GM23338 (cell line): ENCODE measurements around the gene TUBGCP2. TPM values are rescaled to one million over a fixed set of nuclear protein-coding genes. Genes with fewer than 3 reads are reported as not detected.

Experiments
- ATAC-seq: fragments of 200-7000 bp; cut with Tn5 transposase; 3 replicates; pipeline ENCODE4 v1.9.1; 2020
- DNase-seq: peaks from one replicate; pipeline ENCODE4 v3.0.0-alpha.2; 2015; ENCODE audit warnings: low spot score
- H2AFZ ChIP-seq: fragments of 200-600 bp; sonication (generic); 2 replicates; pipeline ENCODE4 v1.8.0; 2016; ENCODE audit warnings: antibody characterized with exemption, mild to moderate bottlenecking, moderate library complexity
- H3F3A ChIP-seq: fragments of 200-600 bp; sonication (generic); replicated peaks from 2 replicates; pipeline ENCODE4 v1.8.0; 2017; ENCODE audit warnings: antibody characterized with exemption, mixed run types, low read depth
- H3K27ac ChIP-seq: fragments of 200-600 bp; sonication (generic); 2 replicates; pipeline ENCODE4 v1.6.1; 2016; ENCODE audit warnings: low read depth
- H3K27me3 ChIP-seq: fragments of 200-600 bp; sonication (generic); 2 replicates; pipeline ENCODE4 v1.8.0; 2016; ENCODE audit warnings: mild to moderate bottlenecking, mixed run types, moderate library complexity; ENCODE audit not compliant: insufficient read depth
- H3K36me3 ChIP-seq: fragments of 200-600 bp; sonication (generic); 2 replicates; pipeline ENCODE4 v1.8.0; 2016; ENCODE audit warnings: mild to moderate bottlenecking; ENCODE audit not compliant: insufficient read depth
- H3K4me1 ChIP-seq: fragments of 200-600 bp; sonication (generic); 2 replicates; pipeline ENCODE4 v1.8.0; 2016; ENCODE audit warnings: mild to moderate bottlenecking, moderate library complexity; ENCODE audit not compliant: insufficient read depth
- H3K4me2 ChIP-seq: fragments of 200-600 bp; sonication (generic); 2 replicates; pipeline ENCODE4 v1.7.1; 2017; ENCODE audit warnings: mixed run types
- H3K4me3 ChIP-seq: fragments of 200-600 bp; sonication (generic); 2 replicates; pipeline ENCODE4 v1.6.1; 2016; ENCODE audit warnings: mixed run types
- H3K79me2 ChIP-seq: fragments of 200-600 bp; sonication (generic); replicated peaks from 2 replicates; pipeline ENCODE4 v1.8.0; 2017; ENCODE audit warnings: mild to moderate bottlenecking; ENCODE audit not compliant: insufficient read depth
- H3K9me2 ChIP-seq: fragments of 200-600 bp; sonication (generic); 2 replicates; pipeline ENCODE4 v1.8.0; 2017; ENCODE audit not compliant: insufficient read depth
- H4K20me1 ChIP-seq: fragments of 200-600 bp; sonication (generic); replicated peaks from 2 replicates; pipeline ENCODE4 v1.8.0; 2017; ENCODE audit warnings: mild to moderate bottlenecking; ENCODE audit not compliant: insufficient read depth
- H3K27ac Mint-ChIP-seq: 2 replicates; pipeline ENCODE4 v1.8.0; 2020; ENCODE audit warnings: inconsistent platforms, mild to moderate bottlenecking, moderate library complexity, mixed read lengths
- H3K27me3 Mint-ChIP-seq: 3 replicates; pipeline ENCODE4 v1.8.0; 2022; ENCODE audit warnings: low read depth, mild to moderate bottlenecking, moderate library complexity, mixed read lengths, inconsistent platforms; ENCODE audit not compliant: insufficient read depth, poor library complexity
- H3K36me3 Mint-ChIP-seq: 3 replicates; pipeline ENCODE4 v1.8.0; 2021; ENCODE audit warnings: low read depth, mild to moderate bottlenecking, inconsistent platforms, moderate library complexity, mixed read lengths
- H3K4me1 Mint-ChIP-seq: 3 replicates; pipeline ENCODE4 v1.8.0; 2020; ENCODE audit warnings: mild to moderate bottlenecking, inconsistent platforms, mixed read lengths
- H3K4me3 Mint-ChIP-seq: 3 replicates; pipeline ENCODE4 v1.8.0; 2021; ENCODE audit warnings: moderate library complexity, mild to moderate bottlenecking, inconsistent platforms, mixed read lengths
- H3K9me3 Mint-ChIP-seq: 3 replicates; pipeline ENCODE4 v1.8.0; 2020; ENCODE audit warnings: moderate library complexity, mild to moderate bottlenecking, inconsistent platforms, mixed read lengths
- ETS1 ChIP-seq: IDR thresholded peaks from 2 replicates; pipeline ENCODE4 v1.6.1; 2016; ENCODE audit warnings: antibody characterized with exemption
- EZH2 ChIP-seq: fragments of 200-600 bp; sonication (generic); IDR thresholded peaks from one replicate; pipeline ENCODE4 v1.8.0; 2017; ENCODE audit warnings: antibody characterized with exemption, mild to moderate bottlenecking, low read depth; ENCODE audit not compliant: unreplicated experiment
- EZH2phosphoT487 ChIP-seq: fragments of 200-600 bp; sonication (generic); IDR thresholded peaks from one replicate; pipeline ENCODE4 v1.8.1; 2018; ENCODE audit warnings: antibody characterized with exemption; ENCODE audit not compliant: unreplicated experiment
- JUNB ChIP-seq: IDR thresholded peaks from one replicate; pipeline ENCODE4 v1.6.1; 2016; ENCODE audit warnings: antibody characterized with exemption; ENCODE audit not compliant: unreplicated experiment
- NANOG ChIP-seq: IDR thresholded peaks from 2 replicates; pipeline ENCODE4 v1.6.1; 2016; ENCODE audit warnings: antibody characterized with exemption, borderline replicate concordance
- POLR2AphosphoS5 ChIP-seq: IDR thresholded peaks from 2 replicates; pipeline ENCODE4 v1.6.1; 2016; ENCODE audit warnings: antibody characterized with exemption, low read depth
- REST ChIP-seq: IDR thresholded peaks from one replicate; pipeline ENCODE4 v1.6.1; 2018; ENCODE audit warnings: antibody characterized with exemption; ENCODE audit not compliant: unreplicated experiment
- STAT1 ChIP-seq: IDR thresholded peaks from one replicate; pipeline ENCODE4 v1.6.1; 2016; ENCODE audit warnings: antibody characterized with exemption; ENCODE audit not compliant: unreplicated experiment
- ZNF114 ChIP-seq: fragments of 250-450 bp; sonication (Bioruptor Pico); IDR thresholded peaks from 2 replicates; pipeline ENCODE4 v1.5.0; 2020; ENCODE audit warnings: mild to moderate bottlenecking, moderate library complexity
- ZNF331 ChIP-seq: fragments of 250-450 bp; sonication (Bioruptor Pico); IDR thresholded peaks from 2 replicates; pipeline ENCODE4 v1.5.0; 2020; ENCODE audit warnings: low read depth, mild to moderate bottlenecking, moderate library complexity
- polyA plus RNA-seq: library from polyadenylated mRNA; unstranded; fragments of >200 nt; fragmentation: Nextera tagmentation; extraction: Ambion mirVana; gene quantifications from 2 replicates; pipeline ENCODE4 v1.2.1, GENCODE V29; 2016
- total RNA-seq: library from RNA; depleted of rRNA; stranded (reverse); fragments of >200 nt; shearing (Covaris generic); gene quantifications from 2 replicates; pipeline ENCODE4 v1.2.3, GENCODE V29; 2014
- TF ChIP-seq, protein P1 (sequence below), 2 experiments: fragments of 200-600 bp in 1 of 2; sonication (generic) in 1 of 2; conservative IDR thresholded peaks; 2 replicates each; pipeline versions ENCODE4 v1.5.1 to v1.6.1; 2016 to 2017; ENCODE audit warnings: antibody characterized with exemption in 2 of 2, low read depth in 2 of 2, mild to moderate bottlenecking in 2 of 2, moderate library complexity in 1 of 2

Gene TUBGCP2
- total and polyA plus RNA-seq, 2 experiments from 2014 or later, result 59.6 to 67.7 TPM

GRCh38 chr10:133314911-133315310 is 6.2 kb upstream of the TUBGCP2 start (continued):
- TF ChIP-seq REST, result no peak
- TF ChIP-seq JUNB, result no peak
- no peak for TF ChIP-seq EZH2phosphoT487

GRCh38 chr10:133313192-133313591 is 4.5 kb upstream of the TUBGCP2 start:
- Histone ChIP-seq H3F3A (peaks cover 9% of the 10 kb centered on the region), H3K4me2 (no peak overlapping the region), H3K36me3 (peaks cover 5% of the 10 kb centered on the region; the same call in 1 of the 2 replicates), H4K20me1 (peaks cover under 1% of the 10 kb centered on the region; the same call in 1 of the 2 replicates), H2AFZ (no peak overlapping the region), H3K27me3 (no peaks in the 10 kb centered on the region), H3K4me1 (no peaks in the 10 kb centered on the region), H3K79me2 (peaks cover 2% of the 10 kb centered on the region; the same call in 1 of the 2 replicates), H3K9me2 (no peaks in the 10 kb centered on the region), H3K27ac (no peak overlapping the region), H3K4me3 (no peak overlapping the region)
- peaks cover 1% of the 10 kb centered on the region; the same call in 2 of the 3 replicates for H3K9me3 Mint-ChIP-seq
- H3K27ac Mint-ChIP-seq, result no peak overlapping the region
- H3K36me3 Mint-ChIP-seq, result peaks cover 22% of the 10 kb centered on the region
- ATAC-seq (no peak), DNase-seq (no peak)
- no peak overlapping the region for H3K4me3 Mint-ChIP-seq
- H3K27me3 Mint-ChIP-seq, result peaks cover 11% of the 10 kb centered on the region
- no peaks in the 10 kb centered on the region for H3K4me1 Mint-ChIP-seq
- TF ChIP-seq ETS1 (no peak), EZH2 (no peak), REST (no peak), POLR2AphosphoS5 (no peak), EZH2phosphoT487 (no peak), ZNF114 (no peak), STAT1 (no peak), ZNF331 (CRISPR knock-in tag) (no peak), JUNB (no peak), NANOG (no peak)
- TF ChIP-seq, protein P1, sequence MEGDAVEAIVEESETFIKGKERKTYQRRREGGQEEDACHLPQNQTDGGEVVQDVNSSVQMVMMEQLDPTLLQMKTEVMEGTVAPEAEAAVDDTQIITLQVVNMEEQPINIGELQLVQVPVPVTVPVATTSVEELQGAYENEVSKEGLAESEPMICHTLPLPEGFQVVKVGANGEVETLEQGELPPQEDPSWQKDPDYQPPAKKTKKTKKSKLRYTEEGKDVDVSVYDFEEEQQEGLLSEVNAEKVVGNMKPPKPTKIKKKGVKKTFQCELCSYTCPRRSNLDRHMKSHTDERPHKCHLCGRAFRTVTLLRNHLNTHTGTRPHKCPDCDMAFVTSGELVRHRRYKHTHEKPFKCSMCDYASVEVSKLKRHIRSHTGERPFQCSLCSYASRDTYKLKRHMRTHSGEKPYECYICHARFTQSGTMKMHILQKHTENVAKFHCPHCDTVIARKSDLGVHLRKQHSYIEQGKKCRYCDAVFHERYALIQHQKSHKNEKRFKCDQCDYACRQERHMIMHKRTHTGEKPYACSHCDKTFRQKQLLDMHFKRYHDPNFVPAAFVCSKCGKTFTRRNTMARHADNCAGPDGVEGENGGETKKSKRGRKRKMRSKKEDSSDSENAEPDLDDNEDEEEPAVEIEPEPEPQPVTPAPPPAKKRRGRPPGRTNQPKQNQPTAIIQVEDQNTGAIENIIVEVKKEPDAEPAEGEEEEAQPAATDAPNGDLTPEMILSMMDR (conservative IDR thresholded peaks at IDR 0.05; ENCODE audit: low read depth in 2 of 2), result no peak
